Umbilical cord (tissue), 2 donors: ENCODE results near the gene SSNA1. TPM values are rescaled to one million over a fixed set of nuclear protein-coding genes. Genes with fewer than 3 reads are reported as not detected.

Source experiments
- DNase-seq: peaks from one replicate; pipeline ENCODE4 v3.0.0-alpha.2; 2015; ENCODE audit warnings: low spot score
- total RNA-seq: library from RNA; depleted of rRNA; stranded (reverse); fragments of >200 nt; gene quantifications from one replicate; pipeline ENCODE4 v1.2.3, GENCODE V29; 2014; ENCODE audit warnings: low replicate concordance; ENCODE audit not compliant: insufficient read depth

Gene SSNA1
- total RNA-seq, 1 donor from 2014 or later, result 30.8 TPM

DNA sequence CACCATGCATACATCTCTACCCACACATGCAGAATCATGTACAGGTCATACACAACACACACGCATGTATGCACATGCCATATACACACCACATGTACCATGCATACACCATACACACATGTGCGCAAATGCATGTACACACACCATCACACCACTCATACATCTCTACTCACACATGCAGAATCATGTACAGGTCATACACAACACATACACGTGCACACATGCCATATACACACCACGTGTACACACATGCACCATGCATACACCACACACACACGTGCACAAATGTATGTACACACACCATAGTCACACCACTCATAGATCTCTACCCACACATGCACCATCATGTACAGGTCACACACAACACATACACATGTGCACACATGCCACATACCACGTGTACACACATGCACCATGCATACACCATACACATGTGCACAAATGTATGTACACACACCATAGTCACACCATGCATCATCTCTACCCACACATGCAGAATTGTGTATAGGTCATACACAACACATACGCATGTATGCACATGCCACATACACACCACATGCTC, 35.6 kb upstream of the SSNA1 start:
- DNase-seq, result no peak

DNA sequence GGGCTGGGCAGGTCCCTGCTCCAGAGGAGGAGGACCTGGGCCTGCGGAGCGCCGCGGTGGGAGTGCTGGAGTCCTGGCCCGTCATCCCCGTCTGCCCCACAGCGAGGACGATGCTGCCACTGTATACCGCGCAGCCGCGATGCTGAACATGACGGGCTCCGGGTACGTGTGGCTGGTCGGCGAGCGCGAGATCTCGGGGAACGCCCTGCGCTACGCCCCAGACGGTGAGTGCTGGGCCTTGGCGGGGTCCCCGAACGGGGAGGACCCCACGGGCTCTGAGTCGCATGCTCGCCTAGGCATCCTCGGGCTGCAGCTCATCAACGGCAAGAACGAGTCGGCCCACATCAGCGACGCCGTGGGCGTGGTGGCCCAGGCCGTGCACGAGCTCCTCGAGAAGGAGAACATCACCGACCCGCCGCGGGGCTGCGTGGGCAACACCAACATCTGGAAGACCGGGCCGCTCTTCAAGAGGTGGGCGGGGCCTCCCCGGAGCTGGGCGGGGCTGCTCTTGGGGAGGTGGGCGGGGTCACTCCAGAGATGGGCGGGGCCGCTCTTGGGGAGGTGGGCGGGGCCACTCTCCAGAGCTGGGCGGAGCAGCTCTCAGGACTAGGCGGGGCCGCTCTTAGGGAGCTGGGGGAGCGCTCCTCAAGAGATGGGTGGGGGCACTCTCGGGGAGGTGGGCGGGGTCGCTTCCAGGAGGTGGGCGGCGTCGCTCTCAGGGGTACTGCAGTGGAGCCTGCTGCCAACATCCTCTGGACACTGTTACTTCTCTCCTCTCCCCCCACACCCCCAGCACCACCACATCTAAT, 31.7 kb upstream of the SSNA1 start:
- no peak for DNase-seq

DNA sequence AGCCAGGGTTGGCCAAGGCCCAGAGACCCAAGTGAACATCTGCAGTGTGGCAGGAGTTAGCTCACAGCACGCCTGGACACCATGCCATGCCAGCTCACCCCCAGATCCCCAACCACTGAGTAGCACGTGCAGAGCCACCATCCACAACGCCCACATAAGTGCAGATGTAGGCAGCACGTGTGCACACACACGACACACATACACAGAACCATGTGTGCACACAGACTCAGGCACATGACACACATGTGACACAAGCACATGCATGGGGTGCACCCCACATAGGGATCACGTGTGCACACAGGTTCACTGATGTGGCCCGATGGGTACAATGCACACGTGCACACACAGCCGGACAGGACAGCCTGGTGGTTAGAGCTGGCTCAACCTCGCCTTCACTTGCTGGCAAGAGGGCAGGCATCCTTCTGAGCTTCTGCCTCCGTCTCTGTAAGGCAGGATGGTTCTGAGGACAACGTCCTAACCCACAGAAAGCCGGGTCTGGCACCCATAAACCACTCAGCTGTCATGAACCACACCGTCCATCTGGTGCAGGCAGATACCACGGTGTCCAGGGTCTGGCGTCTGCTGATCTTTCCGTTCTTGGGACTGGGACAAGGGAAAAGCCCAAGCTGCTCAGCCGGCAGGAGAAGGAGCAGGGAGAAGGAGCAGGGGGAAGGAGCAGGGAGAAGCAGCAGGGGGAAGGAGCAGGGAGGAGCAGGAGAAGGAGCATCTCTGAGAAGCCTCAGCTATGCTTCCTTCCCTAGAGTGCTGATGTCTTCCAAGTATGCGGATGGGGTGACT, 30.7 kb upstream of the SSNA1 start:
- DNase-seq, result no peak

GRCh38 chr9:137158625-137159024, 29.9 kb upstream of the SSNA1 start:
- no peak for DNase-seq

GRCh38 chr9:137159105-137160053, 29.1 kb upstream of the SSNA1 start:
- DNase-seq, result no peak

- DNase-seq, result no peak
Measured at GRCh38 chr9:137160054-137160425, 28.4 kb upstream of the SSNA1 start.

- DNase-seq, result no peak
Measured at GRCh38 chr9:137160716-137161557, 27.5 kb upstream of the SSNA1 start.

DNA sequence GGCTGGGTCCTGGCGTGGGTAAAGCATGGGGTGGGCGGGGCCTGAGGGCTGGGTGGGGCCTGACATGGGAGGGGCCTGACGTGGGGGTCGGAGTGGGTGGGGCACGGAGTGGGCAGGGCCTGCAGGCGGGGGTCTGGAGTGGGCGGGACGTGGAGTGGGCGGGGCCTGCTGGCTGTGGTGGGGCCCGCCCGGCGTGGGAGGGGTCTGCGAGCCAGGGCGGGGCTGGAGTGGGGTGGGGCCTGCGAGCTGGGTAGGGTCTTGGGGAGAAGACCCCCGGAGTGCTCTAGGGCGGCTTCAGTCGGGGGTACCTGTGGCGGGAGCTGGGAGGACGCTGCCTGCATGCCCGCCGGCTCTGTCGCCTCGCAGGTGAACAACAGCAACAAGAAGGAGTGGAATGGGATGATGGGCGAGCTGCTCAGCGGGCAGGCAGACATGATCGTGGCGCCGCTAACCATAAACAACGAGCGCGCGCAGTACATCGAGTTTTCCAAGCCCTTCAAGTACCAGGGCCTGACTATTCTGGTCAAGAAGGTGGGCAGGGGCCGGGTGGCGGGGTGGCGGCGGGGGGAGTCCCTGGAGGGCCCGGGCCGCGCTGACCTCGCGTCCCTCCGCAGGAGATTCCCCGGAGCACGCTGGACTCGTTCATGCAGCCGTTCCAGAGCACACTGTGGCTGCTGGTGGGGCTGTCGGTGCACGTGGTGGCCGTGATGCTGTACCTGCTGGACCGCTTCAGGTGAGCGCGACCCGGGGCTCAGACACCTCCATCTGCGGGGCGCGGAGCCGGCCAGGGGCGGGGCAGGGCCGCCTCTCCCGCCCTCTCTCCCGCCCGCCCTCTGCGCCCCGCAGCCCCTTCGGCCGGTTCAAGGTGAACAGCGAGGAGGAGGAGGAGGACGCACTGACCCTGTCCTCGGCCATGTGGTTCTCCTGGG, 26.7 kb upstream of the SSNA1 start:
- DNase-seq, result no peak

DNA sequence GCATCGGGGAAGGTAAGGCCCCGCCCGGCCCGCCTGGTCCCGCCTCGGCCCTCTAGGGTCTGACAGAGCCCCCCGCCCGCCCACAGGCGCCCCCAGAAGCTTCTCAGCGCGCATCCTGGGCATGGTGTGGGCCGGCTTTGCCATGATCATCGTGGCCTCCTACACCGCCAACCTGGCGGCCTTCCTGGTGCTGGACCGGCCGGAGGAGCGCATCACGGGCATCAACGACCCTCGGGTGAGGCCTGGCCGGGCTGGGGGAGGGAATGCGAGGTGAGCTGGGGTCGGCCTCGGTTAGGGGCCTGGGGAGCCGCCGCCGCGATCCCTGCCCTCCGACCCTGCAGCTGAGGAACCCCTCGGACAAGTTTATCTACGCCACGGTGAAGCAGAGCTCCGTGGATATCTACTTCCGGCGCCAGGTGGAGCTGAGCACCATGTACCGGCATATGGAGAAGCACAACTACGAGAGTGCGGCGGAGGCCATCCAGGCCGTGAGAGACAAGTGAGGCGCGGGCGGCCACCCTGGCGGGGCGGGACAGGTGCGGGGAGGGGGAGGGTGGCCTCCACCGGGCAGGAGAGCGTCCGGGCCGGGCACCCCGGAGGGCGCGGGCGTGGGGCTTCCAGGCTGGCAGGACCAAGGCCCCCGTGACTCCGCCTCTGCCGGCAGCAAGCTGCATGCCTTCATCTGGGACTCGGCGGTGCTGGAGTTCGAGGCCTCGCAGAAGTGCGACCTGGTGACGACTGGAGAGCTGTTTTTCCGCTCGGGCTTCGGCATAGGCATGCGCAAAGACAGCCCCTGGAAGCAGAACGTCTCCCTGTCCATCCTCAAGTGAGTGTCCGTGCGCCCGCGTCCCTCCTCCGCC, 25.7 kb upstream of the SSNA1 start:
- DNase-seq, result no peak

GRCh38 chr9:137163365-137163715, 25.1 kb upstream of the SSNA1 start:
- DNase-seq, result no peak

DNA sequence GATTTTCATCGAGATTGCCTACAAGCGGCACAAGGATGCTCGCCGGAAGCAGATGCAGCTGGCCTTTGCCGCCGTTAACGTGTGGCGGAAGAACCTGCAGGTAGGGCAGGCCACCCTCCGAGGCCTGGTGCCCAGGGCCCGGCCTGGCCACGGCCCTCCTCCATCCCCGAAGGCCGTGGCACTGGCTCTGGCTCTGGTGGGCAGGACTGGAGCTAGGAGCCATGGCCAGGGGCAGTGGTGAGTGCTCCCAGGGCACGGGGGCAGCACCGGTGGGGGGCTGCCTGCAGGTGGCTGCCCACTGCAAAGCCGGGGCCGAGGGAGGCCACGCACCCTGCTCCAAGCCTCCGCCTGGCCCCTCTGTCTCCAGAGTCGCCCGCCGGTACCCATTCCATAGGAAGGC, 24.7 kb upstream of the SSNA1 start:
- DNase-seq, result no peak

GRCh38 chr9:137164370-137165249, 23.9 kb upstream of the SSNA1 start:
- no peak for DNase-seq

GRCh38 chr9:137165250-137165836, 23.1 kb upstream of the SSNA1 start:
- no peak for DNase-seq

DNA sequence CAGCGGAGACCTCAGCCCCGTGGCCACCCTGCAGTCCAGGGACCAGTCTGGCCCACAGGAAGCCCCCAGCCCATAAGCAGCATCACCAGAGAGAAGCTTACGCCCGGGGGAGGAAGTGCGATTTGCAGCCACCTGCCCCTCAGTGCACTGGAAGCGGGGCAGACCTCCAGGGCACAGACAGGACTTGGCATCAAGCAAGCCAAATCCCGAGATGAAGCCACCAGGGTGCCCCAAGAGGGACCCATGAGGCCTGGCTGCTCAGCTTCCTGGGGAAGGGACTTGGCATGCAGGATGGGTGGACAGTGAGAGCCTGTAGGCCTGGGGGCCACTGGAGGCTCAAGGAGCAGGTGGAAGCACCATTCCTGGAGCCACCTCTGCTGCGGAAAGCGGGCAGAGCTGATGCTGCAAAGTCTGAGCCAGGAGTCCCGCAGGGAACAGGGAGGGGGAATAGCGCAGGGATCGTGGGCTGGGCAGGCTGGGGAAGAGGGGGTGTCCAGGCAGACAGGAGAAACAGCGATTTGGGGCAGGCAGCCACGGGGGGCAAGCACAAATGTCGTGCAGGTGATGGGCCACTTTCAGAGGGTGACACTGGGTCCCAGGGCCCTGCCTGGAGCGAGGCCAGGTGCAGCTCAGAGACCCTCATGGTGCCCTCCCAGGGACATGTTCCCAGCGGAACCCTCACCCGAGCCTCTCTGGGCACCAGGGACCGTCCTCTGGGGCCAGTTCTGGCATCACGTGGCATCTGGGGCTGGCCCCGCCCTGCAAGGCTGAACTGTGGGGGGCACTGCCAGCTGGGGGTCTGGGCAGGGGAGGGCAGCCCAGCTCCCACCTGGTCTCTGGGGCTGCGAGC, 21.9 kb upstream of the SSNA1 start:
- no peak for DNase-seq

DNA sequence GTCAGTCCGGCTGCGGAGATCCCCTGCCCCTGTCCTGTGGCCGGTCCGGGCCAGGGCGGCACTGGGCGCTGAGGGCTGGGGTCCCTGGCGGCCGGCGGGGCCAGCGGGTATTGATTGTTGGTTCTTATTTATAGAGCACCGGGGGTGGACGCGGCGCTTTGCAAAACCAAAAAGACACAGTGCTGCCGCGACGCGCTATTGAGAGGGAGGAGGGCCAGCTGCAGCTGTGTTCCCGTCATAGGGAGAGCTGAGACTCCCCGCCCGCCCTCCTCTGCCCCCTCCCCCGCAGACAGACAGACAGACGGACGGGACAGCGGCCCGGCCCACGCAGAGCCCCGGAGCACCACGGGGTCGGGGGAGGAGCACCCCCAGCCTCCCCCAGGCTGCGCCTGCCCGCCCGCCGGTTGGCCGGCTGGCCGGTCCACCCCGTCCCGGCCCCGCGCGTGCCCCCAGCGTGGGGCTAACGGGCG, 21.2 kb upstream of the SSNA1 start:
- no peak for DNase-seq
